NK-92 (cell line): ENCODE results near the gene ASTL.
A peak's percentile ranks its signal among the peaks of the same experiment; 100 is the strongest.

Source experiments
- DNase-seq: peaks from one replicate; lab custom pipeline; 2025; ENCODE audit not compliant: unreplicated experiment; lab: John Stamatoyannopoulos, UW

Gene ASTL

DNA sequence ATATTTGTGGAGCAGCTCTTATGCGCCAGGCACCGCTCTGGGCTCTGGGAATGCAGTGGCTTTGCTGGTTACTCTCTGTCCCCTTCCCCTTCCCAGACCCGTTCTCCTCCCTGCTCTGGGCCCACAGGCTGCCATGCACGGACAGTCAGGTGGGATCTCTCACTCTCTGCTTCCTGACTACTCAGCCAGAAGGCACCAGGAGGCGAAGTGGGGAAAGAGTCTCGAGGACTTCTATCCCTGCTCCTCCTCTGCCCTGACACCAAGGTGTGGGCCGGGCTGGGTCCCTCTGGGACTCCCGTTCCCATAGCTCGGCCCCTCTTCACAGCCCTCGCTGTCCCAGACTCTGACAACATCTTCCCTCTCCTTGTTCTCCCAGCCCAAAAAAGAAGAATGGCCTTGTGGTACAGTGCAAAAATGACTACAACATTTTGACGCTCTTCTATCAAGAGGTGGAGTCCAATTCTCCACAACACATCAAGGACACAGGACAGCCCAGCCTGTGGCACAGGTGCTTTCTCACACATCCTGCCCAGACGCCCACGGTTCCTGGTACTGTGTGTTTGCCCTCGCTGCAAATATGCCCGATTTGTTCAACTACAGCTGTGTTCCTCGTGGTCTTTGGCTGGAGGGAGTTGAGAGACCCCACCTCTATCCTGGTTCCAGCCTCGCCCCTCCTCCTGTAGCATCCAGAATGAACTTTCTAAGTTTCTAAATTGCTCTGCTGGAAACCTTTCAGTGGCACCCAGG, 21.0 kb upstream of the ASTL start:
- DNase-seq, result no peak

DNA sequence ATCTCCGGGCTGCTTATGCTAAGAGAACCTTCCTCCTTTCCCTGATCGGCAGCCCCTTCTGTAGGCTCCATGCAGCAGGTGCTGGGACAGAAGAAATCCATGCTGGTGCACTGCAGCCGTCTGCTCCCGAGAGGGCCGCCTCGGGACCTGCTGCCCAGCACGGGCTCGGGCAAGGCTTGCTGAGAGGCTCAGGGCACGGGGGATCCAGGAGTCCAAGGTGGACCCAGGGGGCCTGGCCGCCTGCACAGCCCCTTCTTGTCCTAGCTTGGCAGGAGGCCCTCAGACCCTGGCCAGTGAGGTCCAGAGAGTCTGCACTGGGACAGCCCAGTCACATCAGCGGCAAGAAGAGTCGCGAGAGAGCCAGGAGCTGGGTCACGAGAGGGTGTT, 20.2 kb upstream of the ASTL start:
- DNase-seq, result no peak

DNA sequence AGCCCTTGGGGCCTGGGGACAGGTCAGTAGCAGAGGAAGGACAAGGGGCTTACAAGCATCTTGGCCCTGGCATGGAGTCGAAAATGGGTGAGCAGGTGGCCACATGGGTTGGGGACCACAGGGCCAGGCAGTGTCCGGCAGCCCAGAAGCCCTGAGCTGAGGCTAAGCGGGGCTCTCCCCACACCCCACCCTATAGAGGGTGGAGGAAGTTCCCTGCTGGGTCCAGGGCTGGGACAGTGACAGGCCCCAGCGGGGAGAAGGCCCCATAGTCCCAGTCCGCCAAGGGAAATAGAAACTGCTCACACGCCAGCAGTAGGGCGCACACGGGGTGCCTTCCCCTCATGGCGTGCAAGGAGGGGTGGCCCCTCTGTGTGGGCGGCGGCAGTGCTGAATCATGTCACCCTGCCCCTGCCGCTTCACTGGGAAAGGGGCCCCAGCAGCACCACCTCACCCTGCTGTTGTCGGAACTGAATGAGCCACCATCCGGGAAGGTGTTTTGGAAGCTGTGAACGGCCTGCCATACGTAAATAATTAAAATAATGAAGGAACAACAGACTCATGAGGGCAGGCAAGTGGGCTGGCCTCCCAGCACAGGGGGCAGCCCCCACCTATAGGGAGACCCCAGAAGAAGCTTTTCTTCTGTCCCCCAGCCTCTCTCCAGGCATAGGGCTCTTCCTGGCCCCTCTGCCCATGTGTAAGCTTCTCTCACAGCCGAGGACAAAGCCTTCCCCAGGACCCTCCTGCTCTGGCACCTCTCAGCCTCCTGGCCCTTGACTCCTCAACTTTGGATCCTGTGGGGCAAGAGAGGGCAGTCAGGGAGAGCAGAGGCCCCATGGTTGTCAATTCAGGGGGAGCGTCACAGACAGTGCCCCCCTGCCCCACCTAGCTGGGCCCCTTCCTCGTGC, 19.6 kb upstream of the ASTL start:
- no peak for DNase-seq

DNA sequence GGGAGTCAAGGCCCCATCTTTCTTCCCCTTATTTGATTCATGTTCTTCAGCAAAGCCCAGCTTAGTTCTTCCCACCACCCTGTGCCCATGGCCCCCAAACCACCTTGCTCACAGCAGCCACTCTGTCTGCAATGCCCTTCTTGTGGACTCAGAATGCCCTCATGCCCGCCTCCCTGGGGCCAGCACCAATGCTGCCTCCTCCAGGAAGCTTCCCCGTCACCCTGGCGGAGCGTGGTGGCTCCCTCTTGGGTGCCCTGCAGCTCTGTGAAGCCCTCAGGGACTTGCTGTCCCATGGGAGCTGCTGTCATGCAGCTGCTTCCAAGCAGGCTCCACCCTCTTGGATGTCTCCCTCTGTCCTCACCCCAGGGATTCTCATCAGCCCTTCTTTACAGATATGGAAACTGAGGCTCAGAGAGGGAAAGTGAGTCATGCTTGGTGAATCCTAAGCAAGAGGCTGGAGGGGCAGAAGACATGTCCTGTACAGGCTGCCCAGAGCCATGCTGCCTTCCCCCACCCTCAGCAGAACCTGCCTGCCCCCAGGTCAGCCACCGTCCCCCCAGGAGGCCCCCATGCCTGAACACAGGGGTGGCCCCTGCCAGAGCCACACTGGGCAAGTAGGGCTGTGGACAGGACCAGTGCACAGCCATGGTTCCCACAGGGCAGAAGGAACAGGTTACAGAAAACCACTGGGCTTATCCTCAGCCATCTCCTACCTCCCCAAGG, 18.8 kb upstream of the ASTL start:
- no peak for DNase-seq

DNA sequence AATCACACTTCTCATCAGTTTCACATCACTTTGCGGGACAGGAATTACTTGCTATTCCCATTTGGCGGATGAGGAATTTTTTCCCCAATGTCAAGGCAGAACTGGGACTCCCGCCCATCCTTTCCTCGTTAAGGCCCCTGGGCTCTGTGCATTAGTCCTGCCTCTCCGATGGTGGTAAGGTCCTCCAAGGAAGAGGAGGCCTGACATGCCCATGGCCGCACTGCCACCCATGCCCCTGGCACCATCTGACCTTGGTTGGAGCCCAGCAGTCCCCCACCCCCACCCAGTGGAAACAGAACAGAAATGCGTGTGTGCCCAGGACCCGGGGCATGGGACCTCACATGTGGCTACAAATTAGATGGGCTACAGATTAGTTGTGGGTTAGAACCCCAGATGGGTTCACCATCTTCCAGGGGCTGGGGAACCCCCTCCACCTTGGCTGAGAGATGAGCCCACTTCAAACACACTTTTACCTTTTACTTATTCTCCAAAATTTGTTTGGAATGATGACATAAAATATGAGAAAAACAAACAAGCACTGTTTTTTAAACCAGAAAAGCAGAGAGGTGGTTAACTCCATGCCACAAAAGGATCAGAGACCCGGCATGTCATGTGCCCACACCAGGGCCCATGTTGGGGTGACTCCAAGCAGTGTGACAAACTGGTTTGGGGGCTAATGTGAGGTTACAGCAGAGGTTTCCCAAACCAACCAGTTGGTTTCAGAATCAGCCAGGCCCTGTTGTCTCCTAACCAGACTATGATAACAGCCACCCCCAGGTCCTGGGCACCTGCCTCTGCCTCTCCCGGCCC, 17.9 kb upstream of the ASTL start:
- no peak for DNase-seq

DNA sequence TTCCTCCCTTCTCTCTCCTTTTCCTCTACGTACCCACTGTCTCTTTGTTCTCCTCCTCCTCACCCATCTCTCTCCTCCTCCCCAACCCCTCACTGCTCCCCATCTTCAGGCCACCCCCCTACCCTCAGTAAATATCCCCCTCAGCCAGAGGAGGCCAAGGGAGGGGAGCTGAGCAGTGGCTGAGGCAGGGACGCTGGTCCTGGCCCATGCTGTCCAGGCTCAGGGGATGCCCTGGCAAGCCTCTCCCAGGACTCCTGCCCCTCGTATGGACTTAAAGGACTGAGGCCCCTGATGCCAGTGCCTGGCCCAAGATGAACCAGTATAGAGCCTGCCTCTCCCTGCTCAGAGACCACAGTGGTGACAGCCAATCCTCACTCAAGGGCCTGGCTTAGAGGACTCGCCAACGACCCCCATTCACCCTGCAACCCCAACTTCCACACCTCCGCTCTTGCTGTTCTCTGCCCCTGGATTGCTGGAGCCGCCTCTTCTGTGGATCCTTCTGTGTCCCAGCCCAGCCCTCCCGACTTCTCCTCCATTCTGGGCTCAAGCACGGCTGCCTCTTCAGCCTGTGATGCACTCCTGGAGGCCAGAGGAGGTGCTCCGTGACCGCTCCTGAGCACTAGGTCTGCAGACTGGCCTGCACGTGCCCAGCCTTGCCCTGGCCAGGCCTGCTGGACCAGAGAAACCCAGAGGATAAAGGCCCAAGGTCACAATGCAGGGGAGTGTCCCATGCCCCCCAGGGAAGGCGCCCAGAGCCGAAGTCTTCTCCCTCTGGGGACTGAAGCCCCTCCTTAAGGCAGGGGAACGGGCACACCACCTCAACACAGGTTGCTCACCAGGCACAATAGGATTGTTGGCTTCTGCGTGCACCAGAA, 16.4 kb upstream of the ASTL start:
- no peak for DNase-seq

DNA sequence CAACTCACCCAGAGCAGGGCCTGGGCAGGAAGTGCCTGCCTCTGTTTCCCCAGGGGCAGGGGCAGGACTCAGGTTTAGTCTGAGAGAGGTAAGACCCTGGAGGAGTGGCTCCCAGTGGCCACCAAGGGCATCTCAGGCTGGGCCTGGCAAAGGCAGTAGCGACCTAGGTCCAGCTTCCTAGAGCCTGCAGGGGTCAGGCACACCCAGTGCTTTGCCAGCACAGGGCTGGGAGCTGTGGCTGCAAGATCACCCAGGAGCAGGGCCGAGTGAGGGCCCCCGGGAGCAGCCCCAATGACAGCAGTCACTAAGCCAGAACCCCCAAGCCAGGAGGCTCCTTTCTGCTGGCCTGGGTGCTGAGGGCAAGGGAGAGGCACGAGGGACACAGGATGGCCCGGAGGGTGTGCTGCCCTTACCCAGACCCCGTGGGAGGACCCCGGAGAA, 15.7 kb upstream of the ASTL start:
- DNase-seq, result no peak

DNA sequence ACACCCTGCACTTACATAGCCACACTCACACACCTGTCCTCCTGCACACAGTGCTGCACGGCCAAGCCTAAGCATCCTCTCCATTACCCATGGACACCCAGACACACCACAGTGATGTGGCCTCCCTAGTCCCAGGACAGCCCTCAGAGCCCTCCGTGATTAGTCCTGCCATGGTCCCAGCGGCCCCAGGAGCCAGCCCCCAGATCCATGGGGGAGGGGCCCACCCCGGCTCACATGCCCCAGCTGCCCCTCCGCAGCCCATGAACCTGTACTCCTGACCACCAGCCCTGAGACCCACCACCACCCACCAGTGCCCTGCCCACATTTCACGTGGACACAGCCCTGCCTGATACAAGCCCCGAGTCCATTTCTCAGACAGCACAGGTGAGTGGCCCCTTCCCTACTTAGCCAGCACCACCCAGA, 15.0 kb upstream of the ASTL start:
- no peak for DNase-seq

DNA sequence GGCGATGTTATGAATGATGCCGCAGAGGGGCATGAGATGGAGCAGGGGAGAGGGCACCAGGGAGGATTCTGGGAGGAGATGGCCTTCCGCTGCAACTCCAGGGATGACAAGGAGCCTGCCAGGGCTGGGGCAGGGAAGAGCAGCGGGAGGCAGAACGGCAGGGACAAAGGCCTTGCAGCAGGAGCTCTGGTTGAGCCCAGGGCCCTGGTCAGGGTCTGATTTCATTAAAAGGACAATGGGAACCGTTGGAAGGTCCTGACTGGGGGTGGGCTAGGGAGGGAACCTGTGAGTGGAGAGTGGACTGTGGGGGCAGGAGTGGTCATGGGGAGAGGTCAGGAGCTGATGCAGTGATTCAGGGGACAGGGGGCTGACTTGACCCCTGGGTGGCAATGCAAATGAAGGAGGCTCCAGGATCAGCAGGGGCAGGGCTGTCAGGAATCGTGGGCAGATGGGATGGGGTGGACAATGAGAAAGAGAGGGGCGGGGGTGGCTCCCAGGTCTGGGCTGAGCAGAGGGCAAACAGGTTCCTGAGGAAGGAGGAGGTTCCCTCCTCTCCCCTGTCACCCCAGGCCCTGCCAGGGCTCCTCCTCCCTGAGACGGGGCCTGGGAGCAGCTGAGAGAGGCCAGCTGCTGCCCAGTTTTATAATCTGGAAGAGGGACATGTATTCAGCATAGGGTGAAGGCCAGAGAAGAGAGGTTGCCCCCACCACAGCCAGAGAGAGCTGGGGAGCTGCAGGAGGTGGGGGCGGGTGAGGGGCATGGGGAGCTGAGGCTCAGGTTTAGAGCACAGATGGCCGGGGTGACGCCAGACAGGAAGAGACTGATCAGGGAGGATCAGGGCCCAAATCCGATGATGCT, 14.2 kb upstream of the ASTL start:
- no peak for DNase-seq

DNA sequence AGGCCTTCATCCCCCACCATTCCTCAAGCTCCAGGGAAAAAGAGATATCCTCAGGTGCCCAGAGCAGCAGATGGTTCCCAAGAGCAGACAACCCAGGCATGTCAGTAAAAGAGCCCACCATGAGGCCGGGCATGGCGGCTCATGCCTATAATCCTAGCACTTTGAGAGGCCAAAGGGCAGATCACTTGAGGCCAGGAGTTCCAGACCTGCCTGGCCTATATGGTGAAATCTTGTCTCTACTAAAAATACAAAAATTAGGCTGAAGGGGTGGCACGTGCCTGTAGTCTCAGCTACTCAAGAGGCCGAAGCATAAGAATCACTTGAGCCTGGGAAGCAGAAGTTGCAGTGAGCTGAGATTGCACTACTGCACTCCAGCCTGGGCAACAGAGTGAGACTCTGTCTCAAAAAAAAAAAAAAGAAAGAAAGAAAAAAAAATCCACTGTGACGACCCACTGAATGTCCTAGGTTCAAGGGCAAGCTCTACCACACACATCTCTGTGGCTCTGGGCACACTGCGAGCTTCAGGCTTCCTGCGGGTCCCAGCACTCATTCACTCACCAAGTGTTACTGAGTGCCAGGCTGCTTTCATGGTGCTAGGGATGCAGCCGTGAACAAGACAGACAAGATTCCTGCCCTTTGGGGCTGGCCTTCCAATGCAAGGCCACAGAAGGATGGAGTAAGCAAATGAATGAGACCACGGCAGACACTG, 13.4 kb upstream of the ASTL start:
- no peak for DNase-seq

DNA sequence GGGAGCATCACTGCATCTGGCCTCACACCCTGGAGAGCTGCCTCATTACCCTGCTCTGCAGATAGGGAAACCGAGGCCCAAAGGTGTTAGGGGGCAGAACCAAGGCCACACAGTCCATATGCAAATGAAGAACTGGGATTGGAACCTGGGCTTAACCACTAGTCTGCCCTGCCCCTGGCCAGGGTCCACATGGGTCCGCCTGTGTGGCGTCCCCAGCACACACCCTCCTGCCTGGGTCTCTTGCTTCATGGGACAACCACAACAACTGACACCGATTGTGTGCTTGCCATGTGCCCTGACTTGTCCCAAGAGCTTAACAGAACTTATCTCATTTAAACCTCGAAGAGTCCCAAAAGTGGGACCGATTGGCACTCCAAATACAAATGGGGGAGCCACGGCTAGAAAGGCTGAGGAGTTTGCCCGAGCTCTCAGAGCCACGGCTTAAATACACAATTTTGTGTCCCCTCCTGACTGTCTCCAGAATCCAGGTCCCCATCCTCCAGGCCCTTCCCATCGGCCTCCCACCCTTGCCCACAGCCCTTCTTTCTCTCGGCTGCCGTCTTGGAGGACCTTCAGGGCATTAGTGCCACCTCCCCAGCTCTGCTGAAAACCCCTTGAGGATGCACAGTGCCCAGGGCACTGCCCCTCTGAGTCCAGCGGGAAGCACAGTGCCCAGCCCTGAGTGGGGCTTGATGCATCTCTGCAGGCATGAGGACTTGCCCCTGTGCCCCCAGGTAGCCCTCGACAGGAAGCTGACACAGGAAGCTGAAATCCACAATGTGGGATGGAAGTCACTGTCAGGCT, 12.7 kb upstream of the ASTL start:
- no peak for DNase-seq

DNA sequence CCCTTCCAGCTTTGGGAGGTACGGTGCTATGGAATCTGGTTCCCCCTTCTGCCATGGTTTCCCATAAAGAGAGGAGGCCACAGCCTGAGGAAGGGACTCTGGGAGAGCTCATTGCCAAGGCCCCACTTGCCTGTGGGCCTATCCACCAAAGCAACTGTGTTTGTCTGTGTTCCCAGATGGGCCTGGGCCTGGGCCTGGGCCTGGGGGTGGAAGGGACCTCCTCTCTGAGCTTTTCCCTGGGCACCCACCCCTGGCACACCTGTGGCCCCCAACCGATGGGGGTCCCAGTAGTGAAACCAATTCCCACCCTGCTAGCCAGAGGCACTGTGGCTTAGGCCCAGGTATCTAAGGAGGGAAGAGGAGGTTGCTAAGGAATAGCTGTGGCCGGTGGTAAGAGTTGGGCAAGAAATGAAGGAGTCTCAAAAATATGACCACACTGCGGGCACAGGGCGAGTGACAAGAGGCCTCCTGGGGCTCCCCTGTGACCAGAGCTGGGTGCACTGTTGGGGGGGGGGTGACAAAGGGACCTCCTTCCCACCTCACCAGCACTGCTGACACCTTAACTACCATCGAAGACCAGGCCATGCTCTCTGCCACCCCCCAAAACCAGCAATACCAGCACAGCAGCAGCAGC, 11.8 kb upstream of the ASTL start:
- no peak for DNase-seq

DNA sequence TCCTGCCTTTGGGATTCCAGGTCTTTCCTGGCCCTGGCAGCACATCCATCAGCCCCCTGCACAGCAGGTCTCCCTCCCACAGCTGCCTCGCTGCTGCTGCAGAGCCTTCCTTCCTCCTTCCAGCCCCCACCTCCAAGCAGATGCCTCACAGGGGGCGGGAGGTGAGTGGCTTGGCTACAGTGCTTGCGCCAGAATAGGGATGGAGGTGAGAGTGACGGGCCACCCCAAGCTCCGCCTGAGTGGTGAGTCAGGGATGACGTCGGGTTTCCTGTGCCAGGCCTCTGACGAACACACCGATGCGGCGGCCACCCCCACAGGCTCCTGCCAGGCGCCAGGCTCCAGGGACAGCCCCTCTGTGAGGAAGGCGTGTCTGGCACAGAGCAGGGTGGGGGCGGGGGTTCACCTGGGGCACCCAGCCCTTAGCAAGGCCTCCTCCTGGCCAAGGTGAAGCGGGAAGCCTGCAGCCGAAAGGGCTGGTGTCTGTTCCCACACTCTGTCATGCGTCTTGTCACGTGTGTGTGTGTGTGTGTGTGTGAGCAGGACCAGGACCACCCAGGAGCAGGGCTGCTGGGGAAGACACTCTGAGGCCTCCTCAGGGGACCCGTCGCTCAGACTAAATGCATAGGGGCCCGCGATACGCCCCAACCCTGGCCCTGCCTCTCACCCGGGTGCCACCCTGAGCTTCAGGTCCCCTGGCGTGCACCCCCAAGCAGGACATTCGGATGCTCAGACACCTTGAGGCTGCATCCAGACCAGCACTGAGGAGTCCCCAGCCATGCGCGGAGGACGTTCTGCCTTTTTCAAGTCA, 10.3 kb upstream of the ASTL start:
- DNase-seq, result peak; percentile 83

DNA sequence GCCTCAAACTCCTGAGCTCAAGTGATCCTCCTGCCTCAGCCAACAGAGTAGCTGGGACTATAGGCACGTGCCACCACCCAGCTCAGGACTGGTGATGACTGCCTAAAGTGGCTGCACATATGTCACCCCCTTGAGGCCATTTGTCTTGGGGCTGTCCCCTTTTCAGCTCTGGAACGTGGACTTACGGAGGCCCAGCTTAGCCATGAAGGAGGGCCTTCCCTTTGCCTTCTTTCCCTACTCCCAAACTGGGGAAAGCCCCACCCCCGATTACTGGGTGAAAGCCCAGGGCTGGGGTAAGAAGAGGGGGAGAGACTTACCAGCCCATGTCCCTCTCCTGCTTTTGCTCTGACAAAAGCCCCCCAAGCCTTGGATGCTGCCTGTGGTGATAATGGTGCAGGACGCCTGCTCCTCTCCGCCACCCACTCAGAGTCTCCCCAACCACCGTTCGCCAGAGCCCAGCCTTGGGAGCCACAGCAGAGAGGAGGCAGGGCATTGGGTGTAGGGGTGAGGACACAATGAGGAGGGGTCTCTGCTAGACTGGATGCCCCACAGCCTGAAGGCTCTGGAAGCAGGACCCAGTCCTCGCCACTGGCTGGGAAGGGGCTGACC, 9.4 kb upstream of the ASTL start:
- no peak for DNase-seq

DNA sequence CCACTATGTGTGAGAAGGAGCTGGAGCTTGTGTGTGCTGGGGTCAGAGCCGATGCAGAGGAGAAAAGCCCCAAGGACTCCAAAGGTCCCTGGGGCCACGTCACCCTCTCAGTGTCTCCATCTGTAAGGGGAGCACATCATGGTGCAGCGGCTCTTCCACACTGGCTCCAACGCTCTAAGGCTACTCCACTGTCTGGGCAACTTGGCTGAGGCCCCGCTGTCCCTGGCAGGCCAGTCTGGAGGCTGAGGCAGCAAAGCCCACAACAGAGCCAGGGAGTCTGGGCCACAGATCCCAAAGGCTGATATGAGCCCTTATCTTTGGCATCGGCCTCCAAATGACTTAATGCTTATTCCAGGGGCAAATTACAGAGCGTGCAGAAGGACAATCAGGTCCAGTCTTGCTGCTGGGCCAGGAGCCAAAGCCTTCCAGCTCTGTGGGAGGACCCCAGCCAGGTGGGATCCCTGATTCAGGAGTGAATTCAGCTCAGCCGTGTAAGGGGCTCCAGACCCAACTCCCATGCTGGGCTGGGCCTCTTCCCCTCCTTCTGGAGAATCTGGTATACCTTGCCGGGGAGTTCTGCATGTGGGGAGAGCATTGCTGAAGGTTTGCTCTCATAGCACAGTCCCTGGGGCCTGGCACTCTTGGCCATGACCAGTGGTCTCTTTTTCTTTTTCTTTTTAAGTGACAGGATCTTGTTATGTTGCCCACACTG, 8.7 kb upstream of the ASTL start:
- no peak for DNase-seq
